Ishikawa (cell line): ENCODE measurements around the gene DOCK1.

ENCODE experiments used
- CEBPB ChIP-seq: IDR thresholded peaks from 2 replicates; pipeline ENCODE4 v1.6.1; 2012
- RAD21 ChIP-seq: IDR thresholded peaks from 2 replicates; pipeline ENCODE4 v1.6.1; 2012; ENCODE audit warnings: low read depth
- TAF1 ChIP-seq: IDR thresholded peaks from 2 replicates; pipeline ENCODE4 v1.6.1; 2012; ENCODE audit warnings: low read depth, mild to moderate bottlenecking
- TEAD4 ChIP-seq: IDR thresholded peaks from 2 replicates; pipeline ENCODE4 v1.6.1; 2012
- YY1 ChIP-seq: IDR thresholded peaks from 2 replicates; pipeline ENCODE4 v1.6.1; 2012; ENCODE audit warnings: low read depth
- TF ChIP-seq, protein P1 (sequence below): IDR thresholded peaks from 2 replicates; pipeline ENCODE4 v1.6.1; 2012
- TF ChIP-seq, protein P2 (sequence below): IDR thresholded peaks from 2 replicates; pipeline ENCODE4 v1.6.1; 2012; ENCODE audit warnings: low read depth, mild to moderate bottlenecking

DNA sequence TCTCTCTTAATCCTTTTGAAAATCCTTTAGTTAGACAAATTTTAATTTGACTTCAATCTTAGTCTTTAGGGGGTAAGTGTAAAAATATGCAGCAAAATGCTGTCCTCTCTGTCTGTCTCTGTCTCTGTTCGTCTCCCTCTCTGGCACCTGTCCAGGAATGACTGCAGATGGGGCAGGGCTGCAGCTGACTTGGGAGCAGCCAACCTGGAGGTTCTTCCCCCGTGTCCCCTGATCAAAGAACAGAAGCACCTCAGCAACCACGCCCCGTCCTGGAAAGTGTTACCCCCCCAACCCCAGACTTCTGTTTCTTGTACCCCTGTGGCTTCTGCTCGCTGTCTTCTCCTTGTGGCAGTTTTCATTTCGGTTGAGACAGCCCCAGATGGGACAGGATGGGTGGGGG lies 502.3 kb downstream of the DOCK1 start:
- TF ChIP-seq TEAD4 (no peak), RAD21 (no peak), CEBPB (no peak), YY1 (no peak), TAF1 (no peak)
- TF ChIP-seq, protein P1, sequence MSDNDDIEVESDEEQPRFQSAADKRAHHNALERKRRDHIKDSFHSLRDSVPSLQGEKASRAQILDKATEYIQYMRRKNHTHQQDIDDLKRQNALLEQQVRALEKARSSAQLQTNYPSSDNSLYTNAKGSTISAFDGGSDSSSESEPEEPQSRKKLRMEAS, result no peak
- TF ChIP-seq, protein P2, sequence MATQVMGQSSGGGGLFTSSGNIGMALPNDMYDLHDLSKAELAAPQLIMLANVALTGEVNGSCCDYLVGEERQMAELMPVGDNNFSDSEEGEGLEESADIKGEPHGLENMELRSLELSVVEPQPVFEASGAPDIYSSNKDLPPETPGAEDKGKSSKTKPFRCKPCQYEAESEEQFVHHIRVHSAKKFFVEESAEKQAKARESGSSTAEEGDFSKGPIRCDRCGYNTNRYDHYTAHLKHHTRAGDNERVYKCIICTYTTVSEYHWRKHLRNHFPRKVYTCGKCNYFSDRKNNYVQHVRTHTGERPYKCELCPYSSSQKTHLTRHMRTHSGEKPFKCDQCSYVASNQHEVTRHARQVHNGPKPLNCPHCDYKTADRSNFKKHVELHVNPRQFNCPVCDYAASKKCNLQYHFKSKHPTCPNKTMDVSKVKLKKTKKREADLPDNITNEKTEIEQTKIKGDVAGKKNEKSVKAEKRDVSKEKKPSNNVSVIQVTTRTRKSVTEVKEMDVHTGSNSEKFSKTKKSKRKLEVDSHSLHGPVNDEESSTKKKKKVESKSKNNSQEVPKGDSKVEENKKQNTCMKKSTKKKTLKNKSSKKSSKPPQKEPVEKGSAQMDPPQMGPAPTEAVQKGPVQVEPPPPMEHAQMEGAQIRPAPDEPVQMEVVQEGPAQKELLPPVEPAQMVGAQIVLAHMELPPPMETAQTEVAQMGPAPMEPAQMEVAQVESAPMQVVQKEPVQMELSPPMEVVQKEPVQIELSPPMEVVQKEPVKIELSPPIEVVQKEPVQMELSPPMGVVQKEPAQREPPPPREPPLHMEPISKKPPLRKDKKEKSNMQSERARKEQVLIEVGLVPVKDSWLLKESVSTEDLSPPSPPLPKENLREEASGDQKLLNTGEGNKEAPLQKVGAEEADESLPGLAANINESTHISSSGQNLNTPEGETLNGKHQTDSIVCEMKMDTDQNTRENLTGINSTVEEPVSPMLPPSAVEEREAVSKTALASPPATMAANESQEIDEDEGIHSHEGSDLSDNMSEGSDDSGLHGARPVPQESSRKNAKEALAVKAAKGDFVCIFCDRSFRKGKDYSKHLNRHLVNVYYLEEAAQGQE, result no peak
